SK-N-SH treated with all-trans-retinoic acid at 6 μM for 48 hours (cell line): Measurements from ENCODE around the gene ZNF783.

Experiments used
- ARNTL ChIP-seq: fragments of 450-650 bp; formaldehyde crosslinking; IDR thresholded peaks from 2 replicates; pipeline ENCODE4 v1.5.0; 2020; ENCODE audit warnings: low read depth, mild to moderate bottlenecking, moderate library complexity, borderline replicate concordance
- ISL1 ChIP-seq: fragments of 250-450 bp; sonication (Bioruptor Pico); IDR thresholded peaks from 2 replicates; pipeline ENCODE4 v2.1.2; 2022; ENCODE audit warnings: mild to moderate bottlenecking, moderate library complexity
- OSR1 ChIP-seq: fragments of 250-450 bp; sonication (Bioruptor Pico); IDR thresholded peaks from 2 replicates; pipeline ENCODE4 v1.8.0; 2022; ENCODE audit warnings: moderate library complexity, mild to moderate bottlenecking, inconsistent platforms
- SNAI2 ChIP-seq: fragments of 250-450 bp; sonication (Bioruptor Pico); IDR thresholded peaks from 2 replicates; pipeline ENCODE4 v1.5.0; 2020; ENCODE audit warnings: mild to moderate bottlenecking, moderate library complexity
- ZFP3 ChIP-seq: fragments of 250-450 bp; sonication (Bioruptor Pico); IDR thresholded peaks from 2 replicates; pipeline ENCODE4 v1.5.0; 2020; ENCODE audit warnings: mild to moderate bottlenecking, moderate library complexity
- TF ChIP-seq, protein P1 (sequence below): fragments of 250-450 bp; sonication (Bioruptor Pico); IDR thresholded peaks from 2 replicates; pipeline ENCODE4 v1.8.0; 2020; ENCODE audit warnings: mild to moderate bottlenecking, moderate library complexity, borderline replicate concordance

DNA sequence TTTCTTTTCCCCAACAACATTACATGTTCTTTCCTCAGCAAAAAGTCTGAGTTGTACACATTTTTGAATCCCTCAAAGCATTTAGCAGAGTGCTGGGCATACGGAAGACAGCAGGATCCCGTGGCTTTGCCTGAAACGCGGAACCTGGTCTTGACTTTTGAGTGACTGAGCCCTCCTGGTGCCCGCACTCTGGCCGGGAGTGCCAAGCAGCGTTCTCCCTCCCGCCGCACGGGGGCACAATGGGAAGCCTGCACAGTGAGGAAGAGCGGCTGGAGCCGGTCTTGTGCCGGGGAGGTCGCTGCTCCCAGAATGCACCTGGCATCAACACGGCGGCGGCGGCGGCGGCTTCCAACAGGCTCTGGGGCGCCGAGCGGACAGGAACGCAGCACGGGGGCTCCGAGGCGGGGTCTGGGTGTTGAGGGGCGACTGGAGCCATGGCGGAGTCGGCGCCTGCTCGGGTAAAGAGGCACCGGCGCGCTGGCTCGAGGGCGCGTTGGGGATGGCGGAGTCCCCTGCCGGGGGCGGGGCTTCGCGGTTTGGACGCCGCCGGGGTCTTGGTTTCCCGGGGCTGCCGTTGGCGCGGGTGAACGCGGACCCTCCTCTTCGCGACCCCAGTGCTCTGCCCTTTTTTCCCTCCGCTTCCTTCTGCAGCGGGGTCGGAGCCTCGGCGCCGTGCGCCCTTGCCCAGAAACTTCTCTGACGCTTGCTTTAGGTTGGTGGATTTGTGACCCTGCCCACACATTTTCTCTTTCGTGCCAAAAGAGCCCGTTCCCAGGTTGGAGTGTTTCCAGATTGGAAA is 22.5 kb upstream of the ZNF783 start, which contains the start of gene ZNF212:
- no peak for TF ChIP-seq ISL1 (CRISPR knock-in tag)
- TF ChIP-seq ARNTL, result no peak
- TF ChIP-seq, protein P1, sequence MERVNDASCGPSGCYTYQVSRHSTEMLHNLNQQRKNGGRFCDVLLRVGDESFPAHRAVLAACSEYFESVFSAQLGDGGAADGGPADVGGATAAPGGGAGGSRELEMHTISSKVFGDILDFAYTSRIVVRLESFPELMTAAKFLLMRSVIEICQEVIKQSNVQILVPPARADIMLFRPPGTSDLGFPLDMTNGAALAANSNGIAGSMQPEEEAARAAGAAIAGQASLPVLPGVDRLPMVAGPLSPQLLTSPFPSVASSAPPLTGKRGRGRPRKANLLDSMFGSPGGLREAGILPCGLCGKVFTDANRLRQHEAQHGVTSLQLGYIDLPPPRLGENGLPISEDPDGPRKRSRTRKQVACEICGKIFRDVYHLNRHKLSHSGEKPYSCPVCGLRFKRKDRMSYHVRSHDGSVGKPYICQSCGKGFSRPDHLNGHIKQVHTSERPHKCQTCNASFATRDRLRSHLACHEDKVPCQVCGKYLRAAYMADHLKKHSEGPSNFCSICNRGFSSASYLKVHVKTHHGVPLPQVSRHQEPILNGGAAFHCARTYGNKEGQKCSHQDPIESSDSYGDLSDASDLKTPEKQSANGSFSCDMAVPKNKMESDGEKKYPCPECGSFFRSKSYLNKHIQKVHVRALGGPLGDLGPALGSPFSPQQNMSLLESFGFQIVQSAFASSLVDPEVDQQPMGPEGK (CRISPR knock-in tag), result no peak
- TF ChIP-seq SNAI2 (CRISPR knock-in tag), result no peak
- TF ChIP-seq ZFP3 (CRISPR knock-in tag), result 0 out of 2 replicates have a peak, but pooled peaks have one; percentile 51
- no peak for TF ChIP-seq OSR1
